NCI-H128 (cell line): ENCODE data around the gene TAF1D.
A peak's percentile ranks its signal among the peaks of the same experiment; 100 is the strongest.
"Not testable (repeated sequence)": the region's sequence is repeated elsewhere in the genome, so short reads cannot be mapped to it uniquely, and the experiment has no call there.

Experiments
- DNase-seq: peaks from one replicate; lab custom pipeline; 2025; ENCODE audit not compliant: unreplicated experiment; lab: John Stamatoyannopoulos, UW

Gene TAF1D

DNA sequence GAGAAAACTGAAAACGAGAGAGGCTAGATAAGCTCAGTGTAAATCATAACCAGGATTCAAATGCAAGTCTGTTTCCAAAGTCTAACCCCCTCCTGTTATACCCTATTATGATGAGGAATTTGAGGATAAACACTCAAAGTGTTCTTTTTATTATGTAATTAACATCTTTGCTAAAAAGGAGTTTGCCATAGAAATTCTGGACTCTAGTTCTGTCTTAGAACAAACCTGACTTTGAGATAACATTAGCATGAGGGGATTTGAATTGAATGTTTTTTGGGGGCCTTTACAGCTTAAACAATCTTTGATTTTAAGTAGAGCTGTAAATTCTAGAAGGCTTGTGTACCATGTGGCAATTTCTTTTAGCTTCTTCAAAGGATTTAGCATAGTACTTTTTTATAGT, 9.7 kb upstream of the TAF1D start:
- DNase-seq, result no peak

DNA sequence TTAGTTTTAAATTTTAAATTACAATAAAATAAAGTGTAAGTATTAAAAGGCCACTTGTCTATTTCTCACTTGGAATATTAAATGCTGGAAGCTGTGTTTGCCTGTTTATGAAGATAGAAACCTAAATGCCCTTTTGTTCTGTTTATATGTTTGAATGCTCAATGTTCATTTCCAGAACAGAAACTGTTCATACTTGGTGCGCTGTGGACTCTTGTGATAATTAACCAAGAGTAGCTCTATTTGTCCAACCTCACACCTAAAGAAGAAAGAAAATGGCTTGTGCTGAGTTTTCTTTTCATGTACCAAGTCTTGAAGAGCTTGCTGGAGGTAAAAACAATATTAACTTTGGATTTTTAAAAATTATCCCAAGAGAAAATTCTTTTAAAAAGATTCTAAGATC, 5.8 kb upstream of the TAF1D start:
- no peak for DNase-seq

DNA sequence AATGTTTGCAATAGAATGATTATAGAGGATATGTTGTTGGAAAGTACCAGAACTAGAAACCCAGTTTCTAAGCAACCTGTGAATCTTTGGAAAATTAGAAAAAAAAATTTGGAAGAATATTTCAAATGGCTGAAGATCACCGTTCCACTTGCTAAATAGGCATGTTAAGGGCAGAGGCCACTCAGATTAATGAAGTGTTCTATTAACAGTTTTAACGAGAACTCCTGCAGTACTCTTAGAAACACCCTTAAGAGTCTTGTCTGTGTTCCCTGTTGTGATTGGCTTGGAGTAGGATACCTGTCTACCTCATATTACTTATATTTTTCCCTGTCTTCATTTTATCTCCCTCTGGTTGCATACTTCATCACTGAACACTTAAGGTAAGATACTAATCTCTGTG, 4.8 kb upstream of the TAF1D start:
- no peak for DNase-seq

DNA sequence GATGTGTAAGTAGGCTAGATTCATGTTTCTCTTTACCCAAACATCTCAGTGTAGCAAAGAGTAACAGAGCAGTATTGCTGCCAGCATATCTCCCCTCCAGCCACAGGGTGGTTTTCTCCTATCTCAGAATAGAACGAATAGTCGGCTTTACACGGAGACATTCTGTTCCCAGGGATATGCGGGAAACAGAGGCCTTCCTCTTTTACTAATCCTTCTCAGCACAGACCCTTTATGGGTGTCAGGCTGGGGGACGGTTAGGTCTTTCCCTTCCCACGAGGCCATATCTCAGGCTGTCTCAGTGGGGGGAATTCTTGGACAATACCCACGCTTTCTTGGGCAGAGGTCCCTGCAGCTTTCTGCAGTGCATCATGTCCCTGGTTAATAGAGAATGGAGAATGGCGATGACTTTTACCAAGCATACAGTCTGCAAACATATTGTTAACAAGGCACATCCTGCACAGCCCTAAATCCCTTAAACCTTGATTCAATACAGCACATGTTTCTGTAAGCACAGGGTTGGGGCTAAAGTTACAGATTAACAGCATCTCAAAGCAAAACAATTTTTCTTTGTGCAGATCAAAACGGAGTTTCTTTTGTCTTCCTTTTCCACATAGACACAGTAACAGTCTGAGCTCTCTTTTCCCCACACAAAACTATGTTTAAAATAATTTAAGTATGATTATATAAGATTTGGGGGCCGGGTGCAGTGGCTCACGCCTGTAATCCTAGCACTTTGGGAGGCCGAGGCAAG, 3.9 kb upstream of the TAF1D start:
- not testable (repeated sequence) for DNase-seq

DNA sequence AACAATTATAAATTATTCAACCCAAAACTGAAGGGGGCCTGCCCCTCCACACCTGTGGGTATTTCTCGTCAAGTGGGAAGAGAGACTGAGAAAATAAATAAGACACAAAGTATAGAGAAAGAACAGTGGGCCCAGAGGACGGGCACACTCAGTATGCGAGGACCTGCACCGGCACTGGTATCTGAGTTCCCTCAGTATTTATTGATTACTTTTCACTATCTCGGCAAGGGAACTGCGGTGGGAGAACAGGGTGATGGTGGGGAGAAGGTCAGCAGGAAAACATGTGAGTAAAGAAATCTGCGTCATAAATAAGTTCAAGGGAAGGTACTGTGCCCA, 3.3 kb upstream of the TAF1D start:
- no peak for DNase-seq

DNA sequence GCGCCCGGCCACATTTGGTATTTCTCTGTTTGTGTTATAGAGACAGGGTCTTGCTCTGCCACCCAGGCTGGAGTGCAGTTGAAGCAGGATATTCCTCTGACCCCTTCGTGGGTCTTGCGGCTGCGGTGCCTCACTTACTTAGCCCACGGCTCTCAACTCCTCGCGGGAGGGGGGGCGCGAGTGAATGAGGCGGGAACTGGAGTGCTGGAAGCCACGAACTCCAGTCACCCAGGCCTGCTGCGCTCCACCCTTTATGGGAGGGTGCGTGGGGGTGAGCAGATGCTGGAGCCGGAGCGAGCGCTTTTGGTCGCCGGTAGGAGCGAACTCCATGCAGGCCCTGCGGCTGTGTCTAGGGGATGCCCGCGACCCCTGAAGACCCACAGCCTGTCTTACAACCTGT, 2.0 kb upstream of the TAF1D start:
- no peak for DNase-seq

DNA sequence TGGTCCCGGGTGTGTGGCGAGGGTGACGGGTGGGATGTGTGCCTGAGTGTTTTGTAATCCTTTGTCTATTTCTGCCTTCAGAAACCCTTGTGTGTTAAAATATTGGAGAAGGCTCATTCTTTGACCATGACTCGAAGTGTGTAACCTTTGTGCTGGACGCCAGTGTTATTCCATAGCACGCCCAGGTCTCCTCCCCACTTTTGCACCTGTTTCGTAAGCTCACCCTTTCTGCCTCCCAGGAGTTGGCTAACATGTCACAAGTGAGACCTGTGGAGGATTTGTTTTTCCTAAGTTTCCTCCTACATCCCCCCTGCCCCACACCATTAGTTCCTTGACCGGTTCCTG, 559 bp upstream of the TAF1D start:
- DNase-seq, result no peak

DNA sequence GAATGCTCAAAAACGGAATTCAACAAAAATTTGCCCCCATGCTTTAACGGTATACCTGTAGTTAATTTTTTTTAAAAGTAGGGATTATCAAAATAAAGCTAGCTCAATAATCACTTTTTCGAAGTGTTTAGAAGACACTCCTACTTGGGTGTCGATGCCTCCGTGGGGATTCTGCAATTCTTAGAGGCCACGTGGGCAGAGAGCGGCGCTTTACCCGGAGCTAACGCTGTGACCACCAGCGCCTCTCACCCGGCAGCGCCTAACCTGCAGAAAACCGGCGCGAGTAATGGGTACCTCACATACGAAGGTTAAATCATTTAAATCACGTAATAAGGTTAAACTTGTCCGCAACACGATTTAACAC, 583 bp downstream of the TAF1D start:
- peak; percentile 17 for DNase-seq

DNA sequence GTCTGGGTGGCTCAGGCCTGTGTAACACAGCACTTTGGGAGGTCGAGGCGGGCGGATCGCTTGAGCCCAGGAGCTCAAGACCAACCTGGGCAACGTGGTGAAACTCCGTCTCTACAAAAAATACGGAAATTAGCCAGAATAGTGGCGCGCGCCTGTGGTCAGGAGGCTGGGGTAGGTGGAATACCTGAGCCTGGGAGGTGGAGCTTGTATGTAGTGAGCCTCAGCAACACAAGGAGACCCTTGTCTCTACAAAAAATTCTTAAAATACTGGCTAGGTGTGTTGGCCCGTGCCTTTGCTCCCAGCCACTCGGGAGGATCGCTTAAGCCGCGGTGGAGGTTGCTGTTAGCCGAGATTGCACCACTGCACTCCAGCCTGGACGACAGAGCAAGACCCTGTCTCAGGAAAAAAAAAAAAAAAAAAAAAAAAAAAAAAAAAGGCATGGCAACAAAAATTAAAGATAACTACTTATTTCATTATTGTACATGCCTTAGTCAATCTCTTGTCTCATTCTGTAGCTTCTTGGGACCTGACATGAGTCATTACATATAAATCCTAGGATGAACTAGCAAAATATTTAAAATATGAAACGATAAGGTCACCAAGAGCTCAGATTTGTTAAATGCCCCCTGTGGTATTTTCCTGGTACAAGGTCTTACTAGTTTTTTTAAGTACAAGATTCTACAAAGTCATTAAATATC, 1.1 kb downstream of the TAF1D start:
- no peak for DNase-seq

DNA sequence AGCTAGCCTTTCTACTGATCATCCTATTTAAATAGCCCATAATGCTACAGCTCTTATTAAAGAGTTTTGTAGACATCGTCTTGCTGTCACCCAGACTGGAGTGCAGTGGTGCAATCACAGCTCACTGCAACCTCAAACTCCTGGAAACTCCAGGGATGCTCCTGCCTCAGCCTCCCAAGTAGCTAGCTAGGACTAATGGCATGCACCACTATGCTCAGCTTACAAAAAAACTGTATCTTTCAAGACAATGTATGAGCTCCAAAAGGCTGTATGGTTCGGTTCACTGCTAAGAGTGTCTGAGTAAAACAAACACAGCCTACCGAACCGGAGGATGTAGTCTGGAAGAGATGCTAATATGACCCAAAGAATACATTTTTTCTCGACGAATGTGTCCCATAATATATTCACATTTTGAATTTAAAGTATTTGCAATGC, 2.6 kb downstream of the TAF1D start:
- no peak for DNase-seq

DNA sequence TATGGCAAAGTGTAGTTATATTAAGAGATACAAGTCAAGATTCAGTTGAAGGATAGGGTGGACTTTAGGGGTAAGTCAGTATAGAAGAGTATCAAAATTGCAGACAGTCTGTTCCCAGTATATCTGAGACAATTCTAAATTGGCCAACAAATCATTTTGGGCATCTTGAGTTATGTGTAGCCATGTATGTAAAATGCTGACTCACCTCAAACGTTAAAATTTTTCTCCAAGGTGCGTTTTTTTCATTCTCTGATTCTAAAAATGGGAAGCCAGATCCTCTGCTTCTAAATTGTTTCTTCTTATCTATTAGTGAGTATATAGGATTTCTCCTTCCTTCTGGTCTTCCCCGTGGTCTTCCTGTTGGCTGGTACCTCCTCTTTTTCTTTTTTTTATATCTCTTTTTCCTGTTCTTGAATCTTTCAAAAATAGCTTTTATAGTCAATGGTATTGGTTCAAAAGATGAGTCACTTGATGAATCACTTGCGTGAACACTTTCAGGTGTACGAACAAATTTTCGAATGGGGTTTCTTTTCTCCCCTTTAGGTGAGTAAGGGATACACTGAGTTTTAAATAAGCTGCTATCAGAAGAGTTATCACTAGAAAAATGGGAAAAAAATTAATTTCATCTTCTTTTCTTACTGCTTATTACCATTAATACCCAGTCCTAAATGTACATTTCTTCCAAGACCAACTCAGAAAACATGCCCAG, 3.2 kb downstream of the TAF1D start:
- no peak for DNase-seq

DNA sequence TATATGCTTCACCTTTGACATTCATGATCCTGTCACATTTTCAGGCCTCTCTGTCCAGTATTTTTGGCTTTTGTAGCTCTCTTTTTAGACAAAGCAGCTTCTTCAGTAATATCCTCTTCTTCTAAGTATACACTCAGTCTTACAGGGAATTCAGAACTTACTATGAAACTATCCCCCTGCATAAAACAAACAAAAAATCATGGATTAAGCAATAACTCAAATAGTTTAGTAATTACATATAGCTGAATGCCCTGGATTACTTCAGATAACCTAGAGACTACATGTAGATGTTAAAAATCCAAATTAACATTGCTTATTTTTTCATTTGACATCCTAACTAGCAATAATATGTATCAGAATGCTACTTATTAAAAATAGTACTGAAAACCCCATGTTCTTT, 5.2 kb downstream of the TAF1D start:
- no peak for DNase-seq

DNA sequence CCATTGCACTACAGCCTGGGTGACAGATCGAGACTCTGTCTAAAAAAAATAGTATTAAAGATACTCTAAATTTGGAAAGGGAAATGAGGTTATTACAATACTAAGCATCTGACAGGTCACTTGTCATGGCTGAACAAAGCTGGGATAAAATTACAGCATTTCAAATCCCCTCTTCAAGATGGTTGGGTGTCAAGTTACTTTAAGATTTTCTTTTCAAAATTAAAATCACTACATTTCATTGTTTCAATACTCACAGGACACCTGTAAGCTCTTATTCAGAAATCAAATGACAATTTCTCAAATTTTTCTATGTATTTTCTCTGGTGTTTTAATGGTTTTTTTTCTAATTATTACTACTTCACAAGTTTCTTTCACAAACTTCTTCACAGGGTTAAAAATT, 5.7 kb downstream of the TAF1D start:
- DNase-seq, result no peak

DNA sequence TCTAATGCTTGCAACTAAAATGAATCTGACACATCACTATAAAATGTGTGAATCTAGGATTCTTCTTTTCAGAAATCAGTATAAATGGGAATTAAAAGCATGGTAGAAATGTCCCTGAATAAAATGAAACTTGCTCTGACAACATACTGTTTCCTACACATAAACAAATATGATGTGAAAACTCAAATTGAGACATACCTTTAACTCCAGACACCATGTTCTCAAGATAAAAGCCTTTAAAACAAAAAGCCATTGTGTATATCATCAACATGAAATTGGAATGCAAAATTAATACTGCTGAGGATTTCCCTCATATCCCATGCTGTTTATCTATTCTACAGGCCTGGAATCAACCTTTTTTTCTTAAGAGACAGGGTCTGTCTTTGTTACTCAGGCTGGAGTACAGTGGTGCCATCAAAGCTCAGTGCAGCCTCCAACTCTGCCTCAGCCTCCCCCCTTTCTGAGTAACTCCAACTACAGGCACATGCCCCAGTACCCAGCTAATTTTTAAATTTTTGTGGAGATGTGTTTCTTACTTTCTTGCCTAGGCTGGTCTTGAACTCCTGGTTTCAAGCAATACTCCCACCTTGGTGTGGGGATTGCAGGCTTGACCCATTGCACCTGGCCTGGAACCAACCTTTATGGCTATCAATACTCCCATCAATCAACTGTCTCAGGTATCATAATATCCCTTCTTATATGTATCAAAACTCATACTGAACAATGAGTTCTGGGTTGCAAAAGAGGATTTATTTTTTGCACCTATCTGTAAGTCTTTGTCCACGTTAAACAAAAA, 6.7 kb downstream of the TAF1D start:
- no peak for DNase-seq

DNA sequence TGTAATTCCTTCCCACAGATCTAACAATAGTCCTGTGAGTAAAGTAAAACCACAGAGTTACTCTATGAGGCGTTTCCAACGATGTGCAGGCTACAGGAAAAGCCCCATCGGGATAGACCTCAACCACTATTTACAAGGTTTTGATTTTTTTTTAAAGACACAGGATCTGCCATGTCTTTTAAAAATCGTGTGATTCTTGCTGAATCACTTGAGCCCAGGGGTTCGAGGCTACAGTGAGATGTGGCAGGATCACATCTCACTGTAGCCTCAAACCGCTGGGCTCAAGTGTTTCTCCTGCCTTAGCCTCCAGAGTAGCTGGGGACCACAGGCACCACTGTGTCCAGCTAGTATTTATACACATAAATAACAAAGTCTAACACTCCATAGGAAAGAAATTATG, 7.8 kb downstream of the TAF1D start:
- DNase-seq, result no peak

DNA sequence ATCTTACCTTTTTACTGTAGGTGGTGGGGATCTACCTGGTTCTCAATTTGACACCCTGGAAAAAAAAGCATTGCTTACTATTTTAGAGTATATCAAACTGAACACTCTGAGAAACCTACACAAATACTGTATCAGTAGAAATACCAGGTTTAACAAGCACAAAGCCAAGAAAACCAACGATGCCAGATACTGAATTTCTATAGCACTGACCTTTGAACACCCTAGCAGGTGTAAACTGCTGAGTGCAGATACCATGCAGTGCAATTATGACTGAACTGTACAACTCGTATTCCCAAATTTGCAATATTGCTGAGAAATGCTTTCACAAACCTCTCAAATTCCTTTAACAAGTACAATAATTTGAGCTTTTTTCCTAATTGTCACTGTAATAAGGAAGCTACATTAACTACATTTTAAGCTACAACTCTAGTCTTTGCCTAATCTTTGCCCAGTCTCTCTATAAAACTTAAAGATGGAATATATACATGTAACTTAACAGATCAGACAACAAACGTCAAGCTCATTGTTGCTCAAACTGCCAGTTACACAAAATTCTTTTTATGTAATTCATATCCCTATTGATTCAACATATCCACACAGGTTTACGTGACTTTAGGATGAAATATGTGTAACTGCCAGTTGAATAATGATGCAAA, 8.9 kb downstream of the TAF1D start:
- no peak for DNase-seq

DNA sequence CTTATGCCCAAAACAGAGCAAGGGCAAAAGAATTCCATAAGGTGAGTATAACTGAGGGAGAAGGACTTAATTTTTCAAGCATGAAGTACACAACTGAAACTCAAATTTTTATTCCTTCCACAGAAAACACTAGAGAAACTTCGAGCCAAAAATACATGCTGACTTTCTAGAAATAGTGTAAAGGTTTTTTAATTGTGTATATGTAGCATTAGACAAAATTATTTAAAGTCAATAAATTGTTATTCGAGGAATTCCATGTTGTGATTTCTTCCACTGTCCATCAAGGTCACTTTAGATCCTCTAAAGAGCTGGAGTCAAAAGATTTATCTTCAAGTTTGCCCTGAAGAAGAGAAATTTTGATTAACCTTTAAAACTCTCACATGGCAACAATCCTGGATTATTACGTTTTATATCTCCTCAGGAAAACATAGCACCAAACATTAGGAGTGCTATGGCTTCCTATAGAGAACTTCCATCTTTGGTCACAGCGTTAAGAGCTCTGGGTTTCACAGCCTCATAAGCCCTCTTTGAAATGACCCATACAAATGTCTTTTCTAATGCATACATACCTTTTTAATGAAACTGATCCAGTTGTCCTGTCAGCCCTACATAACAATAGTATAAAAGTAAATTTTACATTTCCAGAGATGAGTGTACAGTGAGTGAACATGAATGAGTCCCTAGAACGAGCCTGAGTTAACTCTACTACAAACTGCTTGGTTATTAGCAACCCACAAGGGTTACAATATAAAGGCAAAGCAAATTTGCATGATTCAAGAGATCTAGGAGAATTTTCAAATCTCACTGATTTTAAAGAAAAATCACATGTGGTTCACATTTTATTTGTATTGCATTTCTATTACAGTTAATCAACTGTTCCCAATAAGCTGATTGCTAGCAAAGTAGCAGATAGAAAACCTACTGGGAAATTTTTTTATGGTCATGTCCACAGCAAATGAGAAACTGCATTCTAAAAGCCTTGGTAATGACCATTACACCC, 10.9 kb downstream of the TAF1D start:
- DNase-seq, result no peak

DNA sequence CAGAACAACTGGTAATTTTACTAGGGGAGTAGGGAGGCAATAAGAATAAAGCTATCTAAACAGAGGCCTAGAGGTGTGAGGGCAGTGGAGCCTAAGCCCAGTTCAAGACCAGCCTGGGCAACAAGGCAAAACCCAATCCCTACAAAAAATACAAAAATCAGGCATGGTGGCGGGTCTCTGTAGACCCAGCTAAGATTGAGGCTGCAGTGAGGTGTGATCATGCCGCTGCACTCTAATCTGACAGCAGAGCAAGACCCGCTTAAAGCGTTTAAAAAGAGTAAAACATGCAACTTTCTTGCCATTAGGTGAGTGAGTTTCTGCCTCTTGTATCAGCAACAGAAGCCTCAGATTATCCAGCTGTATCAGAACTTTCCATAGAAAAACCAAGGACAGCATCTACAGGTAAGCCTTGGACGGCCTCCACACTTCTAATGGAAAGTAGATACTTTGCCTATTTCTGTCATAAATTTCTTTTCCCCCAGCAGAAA, 12.1 kb downstream of the TAF1D start:
- DNase-seq, result no peak

DNA sequence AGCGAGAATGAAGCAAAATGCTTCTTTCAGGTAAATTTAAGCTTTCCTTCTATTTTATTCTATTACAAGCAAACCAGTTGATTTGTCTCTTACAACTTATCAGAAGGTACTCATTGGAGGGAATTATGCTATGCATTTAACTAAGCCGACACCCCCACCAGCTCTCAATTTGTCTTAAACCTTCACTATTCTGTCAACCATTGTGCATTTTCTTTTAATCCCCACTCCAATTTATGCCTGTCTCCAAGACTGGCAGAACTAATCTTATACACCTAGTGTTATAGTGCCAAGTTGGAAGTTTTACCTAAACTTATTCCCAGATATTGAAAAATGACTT, 12.5 kb downstream of the TAF1D start:
- DNase-seq, result no peak
